ENCODE data around the gene MARCHF10.

The MARCHF10 gene

GRCh38 chr17:62822080-62822904 is 14.2 kb upstream of the MARCHF10 start:
- no peak for DNase-seq (ENCODE audit: low spot score)

DNA sequence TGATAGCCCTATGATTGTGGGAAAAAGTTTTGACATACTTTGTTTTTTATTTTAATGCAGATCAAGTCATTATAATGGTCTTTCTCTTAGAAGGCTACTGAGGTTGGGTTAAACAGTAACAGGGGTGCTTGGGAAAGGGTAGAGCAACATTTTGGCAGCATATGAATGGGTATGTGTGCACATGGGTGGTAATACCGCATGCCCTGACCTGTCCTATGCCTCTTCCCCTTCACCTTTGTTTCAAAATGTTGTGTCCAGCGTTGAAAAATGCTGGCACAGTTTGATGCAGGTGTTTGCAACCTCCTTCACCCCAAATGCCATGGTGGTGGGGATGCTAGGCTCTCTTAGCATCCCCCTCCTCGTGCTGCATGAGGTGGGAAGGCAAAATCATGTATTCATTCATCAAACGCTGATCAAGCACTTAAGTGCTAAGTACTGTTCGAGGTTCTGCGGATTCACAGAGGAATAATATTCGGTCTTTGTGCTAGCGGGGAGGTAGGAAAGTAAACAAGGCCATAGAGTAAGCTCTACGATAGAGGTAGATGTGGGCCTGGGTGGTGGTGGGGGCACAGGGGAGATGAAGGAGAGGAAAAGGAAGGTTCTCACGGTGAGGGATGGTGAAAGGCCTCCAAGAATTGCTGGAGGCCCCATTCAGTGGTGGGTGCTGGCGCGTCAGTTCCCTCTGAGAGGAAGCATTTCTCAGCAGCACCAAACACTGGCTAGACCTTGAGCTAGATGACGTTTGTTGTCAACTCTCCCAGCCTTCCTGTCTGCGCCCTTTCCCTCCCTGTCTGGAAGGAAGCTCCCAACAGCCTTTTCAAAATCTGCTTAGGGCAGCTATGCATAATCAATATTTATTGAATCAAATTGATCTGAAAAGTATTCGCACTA is 13.3 kb upstream of the MARCHF10 start:
- no peak for DNase-seq (ENCODE audit: low spot score)

DNA sequence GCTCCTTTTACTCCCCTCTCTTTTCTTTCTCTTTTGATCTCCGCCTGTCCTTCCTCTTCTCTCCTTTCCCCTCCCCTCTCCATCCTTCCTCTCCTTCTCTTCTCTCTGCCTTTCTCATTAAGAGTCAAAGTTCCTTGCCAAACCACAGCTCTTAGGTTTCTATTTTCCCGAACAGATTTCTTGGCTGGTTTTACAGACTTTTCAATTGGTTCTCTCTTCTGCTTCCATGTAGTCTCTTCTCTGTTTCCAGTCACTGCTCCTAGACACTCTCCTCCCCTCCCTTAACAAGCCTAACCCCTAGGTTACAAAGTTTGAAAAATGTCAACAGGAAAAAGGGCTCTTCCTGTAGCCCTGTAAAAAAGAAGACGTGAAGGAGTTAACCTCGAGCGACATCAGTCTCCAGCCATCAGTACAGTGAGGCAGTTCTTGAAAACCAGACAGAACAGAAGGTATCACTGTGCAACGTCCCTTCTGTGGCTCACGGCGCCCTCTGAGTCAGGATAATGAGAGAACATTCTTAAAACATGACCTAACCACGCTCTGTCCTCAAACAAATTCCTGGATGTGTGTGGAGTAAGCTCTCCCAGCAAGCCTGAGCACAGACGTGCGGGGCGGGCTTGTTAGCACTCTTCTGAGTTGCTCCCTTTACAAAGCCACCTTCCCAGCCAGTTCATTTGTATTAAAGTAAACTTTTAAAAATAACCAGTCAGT is 11.6 kb upstream of the MARCHF10 start:
- peak; percentile 93 for DNase-seq (ENCODE audit: low spot score)

DNA sequence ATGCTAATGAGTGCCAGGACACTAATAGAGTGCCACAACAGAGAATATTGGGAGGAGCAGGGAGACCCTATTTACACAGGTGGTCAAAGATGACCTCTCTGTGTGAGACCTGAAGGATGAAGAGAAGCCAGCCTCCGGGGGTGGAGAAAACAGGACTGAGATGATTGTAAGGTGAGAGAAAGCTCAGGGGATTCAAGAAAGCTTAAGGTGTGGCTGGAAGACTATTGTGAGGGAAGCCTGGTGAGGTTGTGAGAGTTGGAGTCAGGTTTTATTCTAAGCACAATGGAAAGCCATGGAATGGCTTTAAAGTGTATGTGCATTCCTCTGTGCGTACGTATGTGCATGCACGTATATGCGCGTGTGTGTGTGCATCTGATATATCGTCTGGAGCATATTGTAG is 10.4 kb upstream of the MARCHF10 start:
- DNase-seq (ENCODE audit: low spot score) = no peak

- no peak for DNase-seq (ENCODE audit: low spot score)
Observed at GRCh38 chr17:62816282-62816839, 8.2 kb upstream of the MARCHF10 start.

DNA sequence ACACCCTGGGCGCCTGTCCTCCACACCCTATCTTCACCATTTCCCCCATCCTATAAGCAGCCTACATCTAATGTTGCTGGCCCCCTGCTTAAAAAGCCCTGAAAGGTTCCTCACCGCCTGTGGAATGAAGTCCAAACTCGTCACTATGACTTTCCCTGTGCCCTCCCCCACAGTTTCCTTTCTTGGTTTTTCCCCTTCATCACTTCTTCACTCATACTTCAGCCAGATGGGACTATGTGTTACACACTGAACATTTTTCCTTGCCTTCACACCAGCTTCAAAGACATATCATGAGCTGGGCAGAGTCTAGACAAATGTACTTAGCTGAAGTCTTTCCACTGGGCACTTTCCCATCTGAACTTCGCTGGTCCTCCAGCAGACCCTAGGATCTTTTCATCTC is 1.5 kb upstream of the MARCHF10 start:
- DNase-seq (ENCODE audit: low spot score) = peak; percentile 26

DNA sequence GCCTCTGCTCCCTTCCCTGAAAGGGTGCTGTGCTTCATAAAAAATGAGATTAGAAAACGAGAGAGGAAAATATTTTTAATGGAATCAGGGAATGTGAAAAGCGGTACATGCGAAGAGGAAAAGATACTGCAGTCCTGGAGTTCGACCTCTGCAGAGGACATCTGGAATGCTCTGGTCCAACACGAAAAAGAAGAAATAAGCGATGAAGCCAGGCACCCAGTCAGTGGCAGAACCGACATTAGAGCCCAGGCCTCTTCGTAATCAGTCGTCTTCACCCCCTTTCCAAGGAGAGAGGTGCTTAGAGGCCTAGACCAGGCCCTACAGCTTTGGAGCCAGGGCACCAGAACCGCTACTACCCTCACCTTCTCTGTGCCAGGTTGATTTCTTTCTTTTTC is 459 bp upstream of the MARCHF10 start:
- DNase-seq (ENCODE audit: low spot score) = no peak

- no peak for DNase-seq (ENCODE audit: low spot score)
Observed at GRCh38 chr17:62805234-62805633, 2.9 kb downstream of the MARCHF10 start.

- DNase-seq (ENCODE audit: low spot score) = peak; percentile 79
Observed at GRCh38 chr17:62804822-62805221, 3.3 kb downstream of the MARCHF10 start.

DNA sequence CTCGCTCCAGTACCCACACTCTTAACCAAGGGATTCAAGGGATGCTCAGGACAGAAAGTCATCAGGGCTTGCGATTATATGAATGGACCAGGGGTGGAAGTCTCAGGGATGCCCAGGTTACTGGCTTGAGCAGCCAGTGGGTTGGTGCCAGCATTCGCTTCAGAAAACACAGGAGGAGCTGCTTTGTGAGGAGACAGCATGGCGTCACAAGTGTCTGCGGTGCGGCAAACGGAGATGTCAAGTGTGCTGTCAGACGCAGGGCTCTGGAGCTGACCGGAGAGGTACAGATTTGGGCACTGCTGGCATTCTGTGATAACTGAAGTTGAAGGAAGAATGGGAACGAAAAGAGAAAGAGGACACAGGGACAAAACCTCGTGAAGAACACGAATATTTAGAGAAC is 4.1 kb downstream of the MARCHF10 start:
- no peak for DNase-seq (ENCODE audit: low spot score)

DNA sequence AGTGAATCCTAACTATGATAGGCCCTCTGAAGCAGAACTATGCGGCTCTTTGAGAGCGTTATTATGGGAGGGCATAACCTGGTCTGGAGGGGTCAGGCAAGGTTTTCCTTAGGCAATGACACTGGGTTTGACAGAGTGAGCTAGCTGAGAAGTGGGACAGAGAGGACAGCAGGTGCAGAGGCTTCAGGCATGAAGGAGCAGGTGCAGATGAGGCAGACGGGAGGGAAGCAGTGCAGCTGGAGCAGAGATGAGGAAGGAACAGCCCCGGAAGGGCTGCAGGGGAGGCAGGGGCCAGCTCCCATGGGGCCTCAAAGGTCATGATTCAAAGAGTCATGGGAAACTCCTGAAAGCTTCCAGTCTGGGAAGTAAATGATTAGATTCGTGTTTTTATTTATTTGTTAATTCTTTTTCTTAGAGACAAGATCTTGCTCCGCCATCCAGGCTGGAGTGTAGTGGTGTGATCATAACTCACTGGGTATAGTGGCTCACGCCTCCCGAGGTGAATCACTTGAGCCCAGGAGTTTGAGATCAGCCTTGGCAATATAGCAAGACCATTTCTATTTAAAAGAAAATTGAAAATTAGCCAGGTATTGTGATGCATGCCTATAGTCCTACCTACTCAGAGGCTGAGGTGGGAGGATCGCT is 5.4 kb downstream of the MARCHF10 start:
- DNase-seq (ENCODE audit: low spot score) = no peak

DNA sequence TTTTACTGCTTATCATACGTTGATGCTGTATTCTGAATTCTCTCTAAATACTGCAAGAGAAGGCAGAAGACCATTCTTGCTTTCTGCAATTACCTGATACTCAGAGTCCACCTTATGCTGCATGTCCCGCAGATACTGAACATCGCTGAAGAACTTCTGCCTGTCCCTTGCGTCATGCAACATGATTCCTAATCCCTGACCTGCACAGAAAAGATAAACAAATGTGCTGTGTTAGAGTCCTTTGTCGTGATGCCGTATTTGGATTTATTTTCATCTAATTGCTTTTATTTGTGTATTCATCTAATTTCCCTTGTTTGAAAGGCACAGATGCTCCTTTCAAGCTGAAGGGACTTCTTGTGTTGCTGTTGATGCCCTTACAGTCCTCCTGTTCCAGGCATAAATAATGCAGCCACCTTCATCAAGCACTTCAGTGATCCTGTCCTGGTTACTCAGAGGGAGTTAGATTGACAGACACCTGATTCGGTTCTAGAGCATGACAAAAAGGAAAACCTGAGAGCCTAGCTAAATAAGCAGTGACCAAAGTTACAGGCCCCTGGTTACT is 6.5 kb downstream of the MARCHF10 start:
- DNase-seq (ENCODE audit: low spot score) = no peak

DNA sequence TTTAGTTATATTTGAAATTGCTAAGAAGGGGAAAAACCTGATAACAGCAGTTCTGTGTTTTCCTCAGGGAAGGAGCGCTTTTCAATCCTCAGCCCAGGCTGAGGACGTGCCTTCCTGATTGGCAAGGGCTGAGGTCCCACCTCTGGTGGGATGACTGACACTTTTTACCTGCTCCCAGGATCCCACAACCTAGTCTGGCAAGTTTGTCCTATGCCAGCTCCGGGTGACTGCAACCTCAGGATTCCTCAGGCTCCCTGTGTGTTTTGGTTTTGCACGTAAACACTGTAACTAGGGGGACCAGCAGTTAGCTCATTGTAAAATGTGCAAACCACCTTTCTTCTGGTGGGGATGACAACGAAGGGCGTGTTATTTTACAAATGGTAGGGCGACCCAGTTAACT is 7.5 kb downstream of the MARCHF10 start:
- DNase-seq (ENCODE audit: low spot score) = peak; percentile 55

DNA sequence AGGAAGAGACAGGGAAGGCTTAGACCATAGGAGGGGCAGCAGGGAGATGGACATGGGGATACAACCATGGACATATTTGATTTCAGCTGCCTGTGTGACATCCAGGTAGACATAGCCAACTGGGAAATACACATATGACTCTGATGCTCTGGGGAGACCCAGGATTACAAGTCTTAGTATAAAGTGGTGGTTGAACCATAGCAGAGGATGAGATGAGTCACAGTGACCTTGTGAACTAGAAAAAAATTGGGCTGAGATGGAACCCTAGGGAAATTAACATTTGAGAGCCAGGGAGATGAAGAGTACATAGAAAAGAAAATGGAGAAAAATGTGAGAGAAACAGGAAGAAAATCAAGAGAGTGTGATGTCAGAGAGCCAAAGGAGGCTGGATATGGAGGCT is 10.2 kb downstream of the MARCHF10 start:
- DNase-seq (ENCODE audit: low spot score) = no peak

GRCh38 chr17:62796291-62796690 is 11.8 kb downstream of the MARCHF10 start:
- no peak for DNase-seq (ENCODE audit: low spot score)

DNA sequence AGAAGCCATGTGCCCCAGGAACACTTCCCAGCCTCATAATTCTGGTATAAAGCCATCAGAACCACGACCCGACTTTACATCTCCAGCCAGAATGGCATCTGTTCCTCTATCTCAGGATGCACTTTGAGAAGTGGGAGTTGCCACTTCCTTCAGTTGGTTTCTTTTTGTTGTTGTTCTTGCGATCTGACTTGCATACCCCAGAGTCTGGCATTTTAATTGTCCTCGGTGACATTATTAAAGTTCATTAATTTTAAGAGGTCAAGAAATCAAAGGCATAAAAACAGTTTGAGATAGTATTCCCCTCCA is 13.5 kb downstream of the MARCHF10 start:
- no peak for DNase-seq (ENCODE audit: low spot score)

DNA sequence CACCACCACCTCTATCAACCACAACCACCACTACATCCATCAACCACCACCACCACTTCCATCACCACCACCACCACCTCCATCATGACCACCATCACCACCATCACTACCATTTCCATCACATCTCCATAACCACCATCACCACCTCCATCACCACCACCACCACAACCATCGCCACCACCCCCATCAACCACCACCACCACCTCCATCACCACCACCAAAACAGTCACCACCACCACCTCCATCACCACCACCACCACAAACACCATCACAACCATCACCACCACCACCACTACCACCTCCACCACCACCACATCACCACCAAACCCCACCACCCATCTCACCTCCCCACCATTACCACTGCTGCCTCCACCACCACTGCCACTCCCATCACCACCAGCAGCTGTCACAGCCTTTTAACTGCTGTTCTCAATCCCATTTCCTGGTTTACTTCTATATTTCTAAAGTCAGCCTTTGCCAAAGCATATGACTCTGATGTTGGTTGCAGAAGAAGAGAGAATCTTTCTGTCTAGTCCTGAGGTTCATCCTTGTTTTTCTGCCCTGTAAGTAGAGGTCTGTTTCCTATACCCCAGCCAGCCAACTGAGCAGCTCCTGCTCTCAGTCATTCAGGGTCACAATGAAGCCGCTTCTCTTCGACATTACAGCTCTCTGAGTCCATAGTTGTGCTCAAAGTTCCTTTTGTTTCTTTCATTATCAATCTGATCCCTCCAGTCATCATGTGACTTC is 14.0 kb downstream of the MARCHF10 start:
- DNase-seq (ENCODE audit: low spot score) = no peak

GRCh38 chr17:62792447-62792800 is 15.7 kb downstream of the MARCHF10 start:
- no peak for DNase-seq (ENCODE audit: low spot score)

DNA sequence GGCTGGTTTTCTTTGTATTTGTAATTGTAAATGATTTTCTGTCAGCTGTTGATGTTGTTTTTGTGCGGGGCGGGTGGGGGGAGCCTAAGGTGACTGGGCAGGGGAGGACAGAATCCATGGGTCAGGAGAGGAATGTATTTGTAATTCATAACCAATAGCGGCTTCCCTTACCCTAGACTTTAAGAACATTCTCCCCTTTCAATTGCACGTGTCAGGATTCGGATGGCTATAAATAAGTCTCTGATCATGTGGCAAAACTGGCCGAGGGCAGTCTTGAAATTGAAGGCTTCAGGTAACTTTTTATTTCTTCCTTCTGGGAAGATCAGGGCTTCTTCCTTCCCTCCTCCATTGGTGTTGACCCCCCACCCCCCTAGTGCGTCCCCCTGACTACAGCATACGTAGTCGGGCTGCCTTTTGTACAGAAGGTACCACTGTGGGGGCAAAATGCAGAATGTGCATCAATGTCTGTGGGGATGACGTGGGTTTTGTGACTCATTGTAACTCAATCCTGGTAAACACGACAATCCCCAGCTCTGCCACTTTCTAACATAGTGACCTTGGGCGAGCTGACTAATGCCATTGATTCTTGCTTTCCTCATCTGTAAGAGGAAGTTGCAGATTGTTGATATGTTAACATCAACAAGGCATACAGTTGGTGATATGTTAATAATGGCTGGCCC is 16.2 kb downstream of the MARCHF10 start:
- peak; percentile 66 for DNase-seq (ENCODE audit: low spot score)

DNA sequence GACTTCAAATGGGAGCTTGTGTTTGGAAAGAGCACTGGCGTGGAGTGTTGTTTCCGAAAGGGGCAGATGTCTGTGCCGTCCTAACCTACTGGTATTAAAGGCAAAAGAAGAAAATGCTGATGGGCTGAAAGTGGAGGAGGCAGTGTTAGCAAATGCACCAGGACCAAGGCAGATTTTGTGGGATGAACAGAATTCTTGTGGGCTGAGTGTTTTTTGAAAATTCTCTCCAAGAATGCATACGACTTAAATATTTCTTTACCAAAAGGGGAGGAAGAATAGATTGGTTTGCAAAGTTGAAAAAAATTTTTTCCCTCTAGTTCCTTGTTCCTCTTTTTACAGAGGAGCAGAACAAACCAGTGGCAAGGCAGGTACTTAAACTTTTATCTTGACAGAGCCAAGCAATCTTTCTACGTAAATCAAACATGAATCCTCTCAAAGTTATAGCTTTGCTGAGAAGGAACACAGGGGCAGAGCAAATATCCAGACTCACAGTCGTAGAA is 16.8 kb downstream of the MARCHF10 start:
- DNase-seq (ENCODE audit: low spot score) = peak; percentile 75
